Erythroblast (primary cell): ENCODE data around the gene CASZ1.

ENCODE experiments used
- GATA1 ChIP-seq: IDR thresholded peaks from 2 replicates; pipeline ENCODE4 v1.6.1; 2011; ENCODE audit warnings: low read depth, mild to moderate bottlenecking, control low read depth, low read length, moderate library complexity
- POLR2A ChIP-seq: IDR thresholded peaks from 2 replicates; pipeline ENCODE4 v1.6.1; 2011; ENCODE audit warnings: mild to moderate bottlenecking, low read length

DNA sequence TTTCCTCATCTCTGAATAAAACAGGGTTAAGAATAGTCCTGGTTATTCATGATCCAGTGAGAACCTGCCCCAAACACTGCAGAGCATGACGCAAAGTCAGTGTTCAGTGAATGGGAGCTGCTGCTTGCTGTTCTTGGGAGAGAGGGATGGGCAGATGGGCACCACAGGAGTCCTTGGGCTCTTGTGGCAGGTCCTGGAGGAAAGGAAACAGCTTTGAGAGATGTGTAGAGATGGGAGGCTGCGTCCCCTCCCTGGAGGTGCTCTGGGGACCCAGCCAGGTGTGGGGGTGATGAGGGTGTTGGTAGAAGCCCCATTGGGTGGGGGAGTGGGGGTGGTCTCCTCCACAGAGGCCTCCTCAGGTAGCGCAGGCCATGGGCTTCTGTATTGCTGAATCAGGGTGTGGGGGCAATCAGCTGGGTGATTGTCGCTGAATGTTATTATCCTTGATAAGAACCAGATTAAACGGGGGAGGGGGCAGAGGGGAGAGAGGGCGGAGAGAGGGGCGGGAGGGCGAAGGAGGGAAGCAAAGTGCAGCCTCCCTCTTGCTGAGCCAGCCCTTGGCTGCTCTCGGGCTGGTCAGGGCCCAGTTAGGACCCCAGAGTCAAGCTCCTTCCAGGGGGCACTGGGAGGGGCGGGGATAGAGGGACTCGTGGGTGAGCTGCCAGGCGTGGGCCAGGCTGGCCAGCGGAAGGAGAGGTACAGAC, 22.9 kb upstream of the CASZ1 start:
- no peak for TF ChIP-seq POLR2A
- no peak for TF ChIP-seq GATA1
